Putamen (tissue), 1 donor: Measurements from ENCODE around the gene SEMA7A.

ENCODE experiments used
- DNase-seq: peaks from one replicate; pipeline ENCODE4 v3.0.0-alpha.2; 2016; ENCODE audit warnings: low spot score

SEMA7A gene

GRCh38 chr15:74387141-74387541 lies 46.6 kb downstream of the SEMA7A start:
- no peak for DNase-seq

DNA sequence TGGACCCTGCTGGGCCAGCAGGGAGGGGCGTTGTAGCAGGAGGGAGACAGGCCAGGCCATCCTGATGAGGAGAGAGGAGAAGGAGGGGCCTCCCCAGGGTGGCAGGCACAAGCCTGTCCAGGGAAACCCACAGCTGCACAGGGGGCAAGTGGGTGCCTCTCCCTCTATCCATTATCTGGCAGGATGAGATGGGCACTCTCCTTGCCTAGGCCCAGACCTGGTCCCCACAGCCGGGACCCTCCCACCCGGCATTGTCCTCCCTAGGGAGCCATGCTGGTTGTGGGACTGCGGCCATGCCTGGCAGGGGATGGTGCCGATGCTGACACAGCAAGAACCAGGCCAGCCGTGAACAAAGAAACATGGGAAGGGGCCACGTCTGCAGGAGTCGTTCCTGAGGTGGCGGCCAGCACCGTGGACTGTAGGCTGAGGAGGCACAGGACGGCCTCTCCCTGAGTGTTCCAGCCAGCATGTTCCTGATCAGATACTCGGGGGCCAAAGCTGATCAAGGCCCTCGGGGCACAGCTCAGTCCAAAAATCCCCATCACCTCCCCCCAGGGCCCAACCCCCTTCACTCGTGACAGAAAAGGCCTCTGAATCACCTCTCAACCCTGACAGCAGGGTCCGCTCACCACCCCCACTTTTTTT lies 47.1 kb downstream of the SEMA7A start:
- DNase-seq, result no peak

- DNase-seq, result no peak
Measured at GRCh38 chr15:74385733-74386132, 48.0 kb downstream of the SEMA7A start.

DNA sequence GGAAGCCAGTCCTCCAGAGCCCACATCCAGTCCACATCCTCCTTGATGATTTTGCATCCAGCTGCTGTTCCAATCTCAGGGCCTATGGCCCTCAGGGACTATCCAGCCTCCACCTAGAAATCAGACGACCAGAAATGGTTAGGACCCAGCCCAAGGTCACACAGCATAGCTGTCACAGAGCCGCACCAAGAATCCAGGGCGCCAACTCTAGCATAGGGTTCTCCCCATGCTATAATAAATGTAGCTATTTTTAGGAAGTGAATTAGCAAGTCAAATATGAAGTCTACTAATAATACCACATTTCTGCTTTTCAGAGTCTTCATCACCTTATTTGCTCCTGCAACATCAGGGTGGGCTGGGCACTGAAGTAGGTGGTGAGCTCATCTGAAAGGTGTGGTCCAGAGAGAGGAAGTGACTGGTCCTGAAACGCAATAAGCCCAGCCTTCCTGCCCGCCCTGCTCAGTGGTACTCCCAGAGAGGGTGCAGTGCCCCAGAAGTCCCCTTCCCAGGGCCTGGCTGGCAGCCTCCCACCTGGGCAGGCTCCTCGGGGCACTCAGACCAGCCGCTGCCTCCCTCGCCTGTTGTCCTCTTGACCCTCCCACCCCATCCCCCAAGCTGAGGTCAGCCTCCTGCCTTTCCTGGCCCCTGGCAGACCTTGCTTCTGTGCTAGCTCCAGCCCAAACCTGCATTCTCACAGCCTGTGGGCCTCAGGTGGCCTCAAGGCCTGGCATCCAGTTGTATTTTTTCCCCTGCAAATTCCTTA lies 48.7 kb downstream of the SEMA7A start:
- peak; percentile 58 for DNase-seq

- no peak for DNase-seq
Measured at GRCh38 chr15:74384566-74384880, 49.2 kb downstream of the SEMA7A start.

DNA sequence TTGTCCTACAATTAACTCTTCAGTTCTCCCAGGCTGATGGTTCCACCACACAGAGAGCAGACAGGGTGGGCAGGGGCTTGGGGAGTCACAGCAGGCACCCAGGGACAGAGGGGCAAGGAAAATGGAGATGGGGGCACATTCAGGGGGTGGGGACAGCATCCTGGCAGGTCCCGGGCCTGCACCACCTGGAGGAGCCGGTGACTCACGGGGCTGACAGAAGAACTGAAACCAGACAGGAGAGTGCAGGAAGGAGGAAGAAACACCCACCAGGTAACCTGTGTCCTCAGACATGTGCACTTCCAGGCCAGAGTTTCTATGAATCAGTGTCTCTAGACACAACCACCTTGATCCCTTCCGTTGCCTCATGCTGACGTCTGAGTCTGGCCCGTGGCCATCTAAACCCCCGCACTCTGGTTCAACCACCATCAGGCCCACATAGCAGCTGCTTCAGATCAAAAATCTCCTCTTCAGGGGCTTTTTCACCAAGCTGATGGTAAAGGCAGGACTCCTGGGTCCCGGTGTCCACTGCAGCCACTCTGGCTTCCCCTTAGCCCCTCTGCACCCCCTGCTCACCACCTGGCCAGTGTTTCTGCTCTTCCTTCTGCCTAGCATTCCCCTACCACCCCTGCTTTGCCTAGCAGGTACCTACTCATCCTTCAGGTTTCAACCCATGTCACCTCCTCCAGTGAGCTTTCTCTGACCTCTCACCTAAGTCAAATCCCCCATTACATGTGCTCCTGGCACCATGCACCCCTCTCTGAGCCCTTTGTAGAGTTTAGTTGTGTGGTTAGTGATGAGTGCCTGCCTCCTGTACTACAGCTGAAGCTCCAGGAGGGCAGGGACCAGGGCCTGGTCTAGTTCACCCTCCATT lies 49.8 kb downstream of the SEMA7A start:
- no peak for DNase-seq

DNA sequence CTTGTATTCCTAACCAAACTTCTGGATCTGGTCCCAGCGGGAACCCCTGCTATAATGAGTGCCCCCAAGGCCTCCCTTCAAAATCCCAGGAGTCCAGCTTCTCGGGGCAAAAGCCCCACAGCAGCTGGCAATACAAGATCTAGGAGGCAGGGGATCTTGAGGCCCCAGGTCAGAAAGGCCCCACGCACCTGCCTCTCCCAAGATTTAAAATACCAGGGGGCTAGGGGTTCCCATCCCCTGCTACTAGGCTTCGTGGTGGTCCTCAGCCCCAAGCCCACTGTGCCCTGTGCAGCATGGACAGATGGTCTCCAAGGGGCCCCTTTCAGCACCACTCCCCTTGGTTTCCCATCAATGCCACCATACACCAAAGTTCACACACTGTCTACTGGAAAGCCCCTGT lies 50.5 kb downstream of the SEMA7A start:
- no peak for DNase-seq

DNA sequence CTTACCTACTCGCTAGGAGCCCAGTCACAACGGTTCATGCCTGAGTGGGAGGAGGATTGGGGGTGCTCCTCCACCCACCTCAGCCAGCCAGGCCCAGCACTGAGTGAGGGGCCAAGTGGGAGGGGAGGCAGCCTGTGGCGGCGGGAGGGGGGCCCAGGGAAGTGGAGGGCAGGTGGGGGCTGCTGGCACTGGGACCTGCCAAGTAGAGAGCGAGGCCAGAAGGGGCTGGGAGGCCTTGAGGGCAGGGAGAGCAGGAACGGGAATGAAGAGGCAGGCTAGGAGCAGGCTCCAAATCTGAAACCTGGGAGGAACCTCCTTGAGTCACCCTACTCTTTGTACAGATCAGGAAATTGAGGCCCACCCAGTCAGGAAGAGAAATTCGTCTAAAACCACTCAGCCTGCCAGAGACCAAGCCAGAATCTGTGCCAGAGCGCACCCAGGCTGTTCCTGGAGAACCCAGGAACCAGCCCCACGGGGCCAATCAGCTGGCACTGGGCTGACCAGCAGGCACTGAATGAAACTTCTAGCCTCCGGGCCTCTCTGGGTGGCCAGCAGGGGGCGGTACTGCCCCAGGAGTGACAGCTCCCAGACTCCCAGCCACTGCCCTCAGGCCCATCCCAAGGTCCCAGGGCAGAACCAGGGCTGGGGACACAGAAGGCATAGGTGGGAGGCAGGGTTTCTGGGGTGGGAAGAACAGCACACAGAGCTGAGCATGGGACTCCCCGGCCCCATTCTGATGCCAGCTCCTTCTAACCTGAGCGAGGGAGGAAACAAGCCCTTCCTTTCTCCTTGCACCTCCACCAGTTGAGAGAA lies 51.5 kb downstream of the SEMA7A start:
- DNase-seq, result peak; percentile 82

DNA sequence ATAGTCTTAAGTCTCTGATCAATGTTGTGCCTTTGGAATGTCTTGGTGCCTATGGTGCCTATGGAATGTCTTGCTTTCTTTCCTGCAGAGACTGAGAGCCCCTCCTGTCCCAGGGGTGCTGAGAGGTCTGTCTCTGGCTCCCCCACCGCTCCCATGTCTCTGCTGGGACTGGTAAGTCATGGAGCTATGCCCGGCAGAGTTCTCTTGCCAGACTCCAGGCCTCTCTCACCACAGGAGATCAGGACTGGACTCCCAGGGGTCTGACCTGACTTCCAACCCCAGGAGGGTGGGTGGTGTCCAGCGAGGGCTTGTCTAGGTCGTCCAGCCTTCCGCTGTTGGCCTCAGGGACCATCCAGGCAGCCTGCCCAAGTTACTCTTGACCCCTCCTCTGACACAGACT lies 52.3 kb downstream of the SEMA7A start:
- DNase-seq, result no peak

- no peak for DNase-seq
Measured at GRCh38 chr15:74381190-74381453, 52.6 kb downstream of the SEMA7A start.

- no peak for DNase-seq
Measured at GRCh38 chr15:74380361-74381189, 53.2 kb downstream of the SEMA7A start.

DNA sequence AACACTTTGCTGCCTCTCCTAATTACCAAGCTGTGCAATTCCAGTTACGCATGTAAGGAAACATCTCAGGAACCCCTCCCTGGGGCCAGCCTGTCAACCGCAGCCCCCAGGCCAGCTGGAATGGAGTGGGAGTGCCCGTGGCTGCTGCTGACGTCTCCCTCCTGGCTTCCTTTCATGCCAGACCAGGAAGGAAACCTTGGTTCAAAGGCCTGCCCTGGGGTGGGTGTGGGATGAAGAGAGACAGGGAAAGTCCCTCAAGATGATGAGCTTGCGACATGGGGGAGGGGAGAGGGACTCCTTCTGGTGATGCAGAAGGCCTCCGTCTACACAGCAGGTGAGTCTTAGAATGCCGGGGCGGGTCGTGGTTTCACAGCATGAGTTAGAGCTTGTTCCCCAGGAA lies 54.9 kb downstream of the SEMA7A start:
- DNase-seq, result no peak

DNA sequence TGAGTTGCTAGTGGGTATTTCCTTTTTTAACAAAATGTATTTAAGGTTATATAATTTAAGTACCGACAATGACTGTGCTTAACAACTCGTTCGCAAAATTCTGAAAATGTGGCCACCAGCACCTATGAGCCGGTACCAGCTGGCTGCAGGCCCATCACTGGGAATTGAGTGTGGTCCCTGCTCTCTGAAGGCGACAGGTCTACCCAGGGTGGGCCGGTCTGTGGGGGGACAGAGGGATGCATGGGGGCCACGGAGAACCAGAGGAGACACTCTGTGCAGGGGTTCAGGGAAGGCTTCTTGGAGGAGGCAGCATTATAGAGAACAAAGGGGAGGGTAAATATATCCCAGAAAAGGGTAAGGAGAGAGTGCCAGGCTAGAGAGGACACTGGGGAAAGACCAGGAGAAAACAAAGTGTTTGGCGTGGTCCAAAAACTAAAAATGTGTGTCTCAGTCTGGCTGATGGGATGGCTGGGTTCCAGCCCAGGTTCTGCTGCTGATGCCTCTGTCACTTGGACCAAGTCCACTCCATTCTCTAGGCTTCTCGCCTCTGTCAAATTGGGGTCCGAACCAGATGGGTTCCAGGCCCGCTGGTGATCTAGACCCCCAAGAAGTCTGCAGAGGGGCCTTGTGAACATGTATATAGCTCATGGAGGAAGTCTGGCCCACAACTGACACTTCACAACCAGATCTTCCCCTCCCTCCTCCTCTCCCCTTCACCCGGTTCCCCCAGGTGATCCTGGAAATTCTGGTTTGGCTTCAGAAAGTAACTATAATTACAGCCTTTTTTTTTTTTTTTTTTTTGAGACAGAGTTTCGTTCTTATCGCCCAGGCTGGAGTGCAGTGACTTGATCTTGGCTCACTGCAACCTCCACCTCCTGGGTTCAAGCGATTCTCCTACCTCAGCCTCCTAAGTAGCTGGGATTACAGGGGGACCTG lies 55.7 kb downstream of the SEMA7A start:
- DNase-seq, result no peak

DNA sequence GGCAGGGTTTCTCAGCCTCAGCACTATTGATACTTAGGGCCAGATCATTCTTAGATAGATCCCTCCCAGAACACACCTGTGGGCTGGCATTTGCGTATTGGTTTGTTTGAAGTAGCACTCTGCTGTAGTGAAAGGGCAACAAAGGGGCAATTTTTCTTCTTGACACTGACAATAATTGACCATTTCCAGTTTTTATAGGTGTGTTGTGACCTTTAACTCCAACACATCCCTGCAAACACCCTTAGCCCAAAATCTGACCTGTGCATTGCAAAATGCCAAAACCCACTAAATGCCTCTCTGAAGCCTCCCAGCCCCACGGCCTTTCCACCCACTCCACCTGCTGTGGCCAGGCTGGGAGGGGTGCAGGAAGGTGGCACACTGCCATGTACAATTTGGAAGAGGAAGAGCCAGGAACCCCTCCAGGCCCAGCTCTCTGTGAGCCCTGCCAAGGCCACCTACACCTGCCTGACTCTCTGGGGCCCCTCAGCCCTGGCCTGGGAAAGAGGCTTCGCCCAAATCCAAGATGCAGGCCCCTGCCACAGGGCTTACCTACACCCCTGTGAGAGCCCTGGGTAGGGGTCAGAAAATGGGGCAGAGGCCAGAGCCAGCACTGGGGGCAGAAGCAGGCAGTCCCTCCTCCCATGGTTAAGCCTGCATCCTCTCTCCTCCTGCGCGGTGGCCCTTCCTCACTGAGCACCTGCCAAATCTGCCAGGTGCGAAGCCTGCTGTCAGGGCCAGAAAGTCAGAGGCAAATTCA lies 56.8 kb downstream of the SEMA7A start:
- no peak for DNase-seq

DNA sequence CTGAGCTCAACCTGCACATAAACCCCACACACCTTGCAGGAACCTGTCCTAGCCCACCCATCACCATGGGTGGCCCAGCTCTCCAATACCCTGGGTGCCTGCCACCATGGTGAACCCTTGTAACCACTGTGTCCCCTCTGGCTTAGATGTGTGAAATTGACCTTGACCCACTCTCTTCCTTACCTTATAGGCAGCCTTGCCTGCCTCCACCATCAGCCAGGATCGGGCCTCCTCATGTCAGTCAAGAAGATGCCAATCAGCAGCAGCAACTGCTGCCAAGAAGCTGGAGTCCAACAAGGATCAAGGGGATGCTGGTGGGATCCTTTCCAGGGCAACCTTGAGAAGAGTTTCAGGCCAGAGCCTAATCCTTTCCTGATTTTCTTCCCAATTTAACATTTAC lies 57.5 kb downstream of the SEMA7A start:
- DNase-seq, result no peak

- peak; percentile 64 for DNase-seq
Measured at GRCh38 chr15:74375303-74375693, 58.5 kb downstream of the SEMA7A start.

DNA sequence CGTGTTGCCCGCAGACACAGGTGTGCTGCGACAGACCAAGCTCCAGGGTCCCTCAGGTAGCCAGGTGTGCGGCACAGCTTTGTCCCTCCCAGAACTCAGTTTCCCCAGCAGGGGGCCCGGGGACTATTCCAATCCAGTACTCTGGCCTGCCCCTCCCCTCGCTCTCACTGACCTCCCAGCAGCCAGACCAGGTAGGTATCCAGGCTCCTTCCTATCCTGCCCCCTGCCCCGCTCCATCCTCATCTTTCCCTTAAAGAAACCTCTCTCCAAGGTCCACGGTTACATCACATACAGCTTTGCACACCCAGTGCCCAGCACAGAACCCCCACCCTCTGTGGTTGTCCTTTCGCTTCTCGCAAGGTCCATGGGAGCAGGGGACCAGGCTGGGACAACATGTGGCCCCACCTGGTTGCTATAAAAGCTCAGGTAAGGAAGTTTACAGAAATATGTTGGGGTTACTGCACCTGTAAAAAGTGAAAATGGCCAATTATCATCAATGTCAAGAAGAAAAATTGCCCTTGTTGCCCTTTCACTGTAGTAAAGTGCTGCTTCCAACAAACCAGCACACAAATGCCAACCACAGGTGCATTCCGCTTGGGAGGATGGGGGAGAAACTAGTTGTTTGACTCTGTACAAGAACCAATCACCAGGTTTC lies 59.0 kb downstream of the SEMA7A start:
- no peak for DNase-seq

GRCh38 chr15:74373731-74374647 lies 59.8 kb downstream of the SEMA7A start:
- DNase-seq, result peak; percentile 81
